Inflammatory macrophage (primary cell): ENCODE results near the gene GNA14.
"Not testable (repeated sequence)": the region's sequence is repeated elsewhere in the genome, so short reads cannot be mapped to it uniquely, and the experiment has no call there.

ENCODE experiments used
- DNase-seq, 2 donors: peaks; one replicate each; pipeline ENCODE4 v3.0.0-alpha.2; 2020 to 2022

Gene GNA14

GRCh38 chr9:77447646-77448045 lies 200.5 kb downstream of the GNA14 start:
- DNase-seq: no peak

DNA sequence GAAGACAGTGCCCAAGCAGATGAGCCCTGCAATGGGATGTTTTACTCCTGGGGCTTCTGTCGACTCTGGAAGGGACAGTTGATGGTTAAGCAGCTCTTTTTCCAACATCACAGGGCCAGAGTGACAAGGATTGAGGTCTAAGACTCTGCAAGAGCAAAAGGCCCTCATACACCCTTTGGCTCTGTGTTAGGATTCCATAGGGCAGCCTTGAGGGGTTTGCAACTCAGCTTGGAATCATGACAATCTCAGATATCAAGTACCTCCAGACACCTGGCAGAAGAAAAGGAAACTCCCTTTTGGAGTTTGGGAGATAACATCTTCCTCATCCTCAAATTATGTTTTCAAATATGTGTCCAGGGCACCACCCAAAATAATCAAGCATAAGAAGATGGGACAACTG lies 205.7 kb downstream of the GNA14 start:
- no peak for DNase-seq

- DNase-seq: peak in 1 of 2 donors; percentile 38
These were observed 207.0 kb downstream of the GNA14 start for GRCh38 chr9:77441124-77441523.

GRCh38 chr9:77440057-77440456 lies 208.1 kb downstream of the GNA14 start:
- no peak for DNase-seq

- DNase-seq: no peak
These were observed 209.5 kb downstream of the GNA14 start for GRCh38 chr9:77438653-77439052.

DNA sequence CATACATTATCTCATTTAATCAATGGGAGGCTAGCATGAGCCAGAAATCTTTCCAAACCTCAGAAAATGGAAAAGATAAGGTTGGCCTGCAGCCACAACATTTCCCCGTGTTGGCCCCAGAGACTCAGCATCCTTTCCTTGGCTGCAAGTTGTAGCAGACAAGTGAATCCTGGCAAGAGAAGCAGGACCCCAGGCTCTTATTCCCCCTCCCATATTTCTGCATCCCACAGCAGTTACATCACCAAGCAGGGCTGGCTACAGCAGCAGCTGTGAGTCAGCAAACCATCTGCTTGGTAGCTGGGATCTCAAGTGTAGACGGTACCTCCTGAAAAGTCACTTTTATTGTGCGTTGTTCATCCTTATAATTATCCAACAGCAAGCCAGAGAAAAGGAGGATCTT lies 212.4 kb downstream of the GNA14 start:
- no peak for DNase-seq

DNA sequence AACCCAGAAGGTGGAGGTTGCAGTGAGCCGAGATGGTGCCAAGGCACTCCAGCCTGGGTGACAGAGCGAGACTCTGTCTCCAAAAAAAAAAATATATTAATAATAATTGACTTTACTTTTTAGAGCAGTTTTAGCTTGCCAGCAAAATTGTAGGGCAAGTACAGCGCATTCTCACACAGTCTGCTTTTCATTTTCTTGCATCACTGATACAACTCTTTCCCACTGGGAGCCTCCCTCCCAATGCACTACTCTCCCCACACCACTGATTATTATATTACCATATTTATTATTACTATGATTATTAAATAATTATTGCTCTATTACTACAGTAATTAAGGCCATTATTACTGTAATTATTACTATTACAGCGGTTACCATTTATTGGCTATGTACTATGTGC lies 212.8 kb downstream of the GNA14 start:
- DNase-seq: no peak

DNA sequence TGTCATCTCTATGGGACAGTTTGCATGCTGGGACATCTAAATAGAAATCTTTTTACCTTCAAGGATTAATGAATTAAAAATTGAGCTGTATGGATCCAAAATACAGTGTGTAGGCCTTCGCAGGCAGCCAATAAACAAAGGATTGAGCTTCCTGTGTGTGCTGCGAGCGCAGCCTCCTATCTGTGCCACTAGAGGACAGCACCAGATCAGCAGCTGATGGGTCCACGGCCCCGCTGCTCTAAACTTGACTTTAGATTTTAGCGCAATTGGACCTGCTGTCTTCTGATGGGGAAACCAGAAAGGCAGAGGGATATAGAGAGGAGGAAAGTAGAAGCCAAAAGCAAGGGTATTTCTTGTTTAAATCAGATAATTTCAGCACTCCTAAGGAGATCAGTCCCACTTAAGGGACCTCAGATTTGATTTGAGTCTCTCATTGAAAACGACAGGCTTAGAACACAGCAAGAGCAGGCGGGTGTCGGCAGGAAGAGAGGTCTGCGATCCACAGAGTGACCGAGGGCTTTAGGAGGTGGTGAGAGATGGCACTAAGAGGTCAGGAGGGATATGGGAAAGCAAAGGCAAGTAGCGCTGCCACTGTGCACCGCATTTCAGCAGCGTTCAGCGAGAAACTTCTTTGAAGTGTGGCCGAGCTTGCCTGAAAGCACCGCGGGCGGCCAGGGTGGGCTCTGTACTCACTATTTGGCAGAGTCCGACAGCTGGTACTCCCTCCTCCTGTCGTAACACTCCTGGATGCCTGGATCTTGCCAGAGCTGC lies 214.3 kb downstream of the GNA14 start:
- peak; percentile 47 to 51 for DNase-seq

- no peak for DNase-seq
These were observed 216.1 kb downstream of the GNA14 start for GRCh38 chr9:77432053-77432452.

DNA sequence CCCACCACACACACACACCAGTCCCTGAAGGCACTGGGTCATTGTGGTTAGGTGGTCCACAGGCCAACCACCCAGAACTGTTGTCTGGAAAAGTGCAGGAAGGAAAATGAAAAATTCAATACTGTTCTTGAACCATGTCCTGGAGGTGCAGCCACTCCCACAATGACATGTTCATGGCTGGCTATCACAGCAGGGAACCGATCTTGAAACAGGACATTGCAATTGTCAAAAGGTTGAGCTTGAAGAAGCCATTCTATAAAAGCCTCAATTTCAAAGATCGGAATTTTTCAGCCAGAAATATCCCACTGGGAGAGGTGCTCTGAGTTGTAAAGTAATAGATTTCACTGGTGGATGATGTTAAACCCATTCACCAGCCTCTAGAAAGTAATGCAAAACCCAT lies 218.2 kb downstream of the GNA14 start:
- DNase-seq: no peak

DNA sequence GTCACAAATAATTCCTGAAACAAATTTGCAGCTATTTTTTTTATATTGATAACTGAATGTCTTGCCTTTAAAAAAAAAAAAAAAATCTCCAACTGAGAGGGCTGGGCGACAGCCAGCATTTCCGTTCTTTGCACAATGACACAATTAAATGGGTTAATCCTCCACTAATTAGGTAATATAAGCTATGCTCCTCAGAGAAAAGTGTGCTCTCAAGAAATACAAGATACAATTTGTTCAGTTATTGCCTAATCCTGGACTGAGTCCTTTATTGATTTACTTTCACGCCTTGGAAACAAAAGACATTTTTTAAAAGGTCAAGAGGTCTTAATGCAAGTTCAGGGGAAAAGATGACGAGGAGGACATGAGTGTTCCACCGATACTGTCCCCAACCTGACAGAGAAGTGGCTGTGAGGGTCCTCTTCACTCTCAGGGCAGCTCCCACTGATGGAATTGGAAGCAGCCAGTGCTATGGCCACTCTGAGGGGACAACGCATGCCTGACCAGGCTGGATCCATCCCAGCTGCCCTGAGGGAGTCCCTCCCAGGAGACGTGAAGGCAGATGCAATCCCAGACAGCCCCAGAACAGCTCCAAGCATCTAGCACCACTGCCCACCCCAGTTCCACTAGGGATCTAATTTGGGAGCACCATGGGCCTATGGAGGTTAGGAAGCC lies 220.7 kb downstream of the GNA14 start:
- no peak for DNase-seq

DNA sequence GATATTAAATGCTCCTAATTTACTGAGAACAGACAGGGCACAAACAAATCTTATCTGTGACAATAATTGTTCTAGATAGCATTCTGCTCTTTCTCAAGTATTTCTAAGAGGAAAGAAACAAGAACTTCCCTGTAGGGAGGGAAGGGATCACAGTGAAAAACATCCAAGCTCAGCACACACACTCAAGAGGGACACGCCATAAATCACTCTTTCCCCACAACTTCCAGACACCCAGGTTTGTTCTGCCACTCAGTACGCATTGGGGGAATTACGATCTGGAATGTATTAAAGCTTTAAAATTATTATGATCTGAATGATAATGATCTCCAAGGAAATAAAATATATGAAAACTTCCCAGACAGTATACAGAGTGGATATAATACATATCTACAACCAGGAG lies 221.4 kb downstream of the GNA14 start:
- DNase-seq: no peak

- no peak for DNase-seq
These were observed 223.1 kb downstream of the GNA14 start for GRCh38 chr9:77424993-77425392.

DNA sequence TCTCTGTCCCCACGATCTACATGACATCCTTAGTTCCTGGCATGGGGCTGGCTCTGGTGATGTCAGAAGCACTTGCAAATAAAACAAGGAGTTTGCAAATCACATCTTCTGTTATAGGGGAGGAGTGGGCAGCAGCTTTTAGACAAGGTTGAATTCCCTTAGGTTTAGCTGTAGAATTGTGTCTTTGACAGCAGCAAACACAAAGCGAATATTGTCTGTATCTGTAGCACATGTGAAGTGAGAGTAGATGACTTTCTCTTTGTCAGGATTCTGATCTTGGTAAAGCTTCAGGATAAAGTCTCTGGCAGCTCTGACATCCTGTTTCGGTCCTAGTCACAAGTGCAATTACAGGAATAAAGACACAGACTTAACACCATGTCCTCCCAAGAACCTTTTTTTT lies 224.3 kb downstream of the GNA14 start:
- DNase-seq: no peak

- DNase-seq: no peak
These were observed 225.2 kb downstream of the GNA14 start for GRCh38 chr9:77422969-77423368.

DNA sequence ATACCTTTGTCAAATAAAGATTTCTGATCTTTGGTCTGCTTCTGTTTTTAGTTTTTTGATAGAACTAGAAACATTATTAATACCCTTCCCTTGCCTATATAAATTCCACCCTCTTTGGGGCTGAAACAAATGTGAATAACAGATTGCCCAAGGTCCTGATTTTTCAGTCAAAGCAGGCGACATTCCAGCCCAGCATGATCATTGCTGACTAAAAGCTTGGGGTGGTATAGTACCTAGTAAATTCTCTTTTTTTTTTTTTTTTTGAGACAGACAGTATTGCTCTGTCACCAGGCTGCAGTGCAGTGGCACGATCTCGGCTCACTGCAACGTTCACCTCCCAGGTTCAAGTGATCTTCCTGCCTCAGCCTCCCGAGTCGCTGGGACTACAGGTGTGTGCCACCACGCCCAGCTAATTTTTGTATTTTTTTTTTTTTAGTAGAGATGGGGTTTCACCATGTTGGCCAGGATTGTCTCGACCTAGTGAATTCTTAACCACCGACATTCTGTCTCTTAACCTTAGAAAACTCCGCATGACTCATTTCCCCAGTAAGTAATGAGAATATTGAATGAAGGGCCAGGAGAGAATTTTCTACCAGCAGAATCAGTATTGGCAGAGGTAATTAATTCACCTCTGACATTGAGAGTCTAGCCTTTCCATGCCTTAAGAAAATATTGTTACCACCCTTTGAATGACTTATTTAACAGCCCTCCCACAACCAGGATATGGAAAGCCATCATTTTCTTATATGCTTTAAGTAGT lies 226.4 kb downstream of the GNA14 start:
- no peak for DNase-seq

DNA sequence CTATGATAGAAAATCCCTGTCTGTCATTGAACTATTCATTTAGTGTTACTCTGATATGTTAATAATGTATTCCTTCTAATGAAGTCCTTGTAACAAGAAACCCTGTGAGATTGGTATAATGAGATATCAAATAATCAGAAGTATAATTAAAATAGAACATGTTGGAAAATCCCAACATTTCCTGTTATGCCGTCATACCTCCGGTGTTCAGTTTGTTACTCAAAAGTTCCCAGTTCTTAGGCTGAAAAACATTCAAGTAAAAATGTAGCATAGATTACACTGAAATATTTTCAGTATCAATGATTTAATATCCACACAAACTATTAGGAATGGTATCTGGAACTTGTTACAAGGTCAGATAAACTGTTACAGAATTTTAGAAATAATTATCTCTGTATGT lies 227.5 kb downstream of the GNA14 start:
- no peak for DNase-seq

- DNase-seq: no peak
These were observed 229.9 kb downstream of the GNA14 start for GRCh38 chr9:77418226-77418625.

GRCh38 chr9:77417566-77417965 lies 230.6 kb downstream of the GNA14 start:
- DNase-seq: peak; percentile 46 to 85

GRCh38 chr9:77408521-77408920 lies 239.6 kb downstream of the GNA14 start:
- not testable (repeated sequence) for DNase-seq

DNA sequence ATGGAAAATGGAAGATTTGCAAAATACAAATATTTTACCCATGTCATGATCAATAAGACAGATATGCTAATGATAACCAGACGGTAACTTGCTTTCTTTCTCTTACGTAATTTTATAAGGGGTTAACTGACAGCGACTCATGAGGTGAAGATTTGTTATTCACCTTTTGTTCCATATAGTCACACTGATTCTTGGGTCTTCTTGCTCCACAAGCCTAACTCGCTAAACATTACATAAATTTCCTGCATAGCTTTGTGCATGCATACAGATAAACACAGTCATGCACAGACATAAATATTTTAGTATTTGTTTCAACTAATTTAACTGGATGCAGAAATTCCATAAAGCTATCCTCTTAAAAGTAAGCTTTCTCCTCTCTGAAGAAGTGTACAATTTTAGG lies 244.9 kb downstream of the GNA14 start:
- DNase-seq: no peak

GRCh38 chr9:77402286-77402685 lies 245.8 kb downstream of the GNA14 start:
- no peak for DNase-seq

DNA sequence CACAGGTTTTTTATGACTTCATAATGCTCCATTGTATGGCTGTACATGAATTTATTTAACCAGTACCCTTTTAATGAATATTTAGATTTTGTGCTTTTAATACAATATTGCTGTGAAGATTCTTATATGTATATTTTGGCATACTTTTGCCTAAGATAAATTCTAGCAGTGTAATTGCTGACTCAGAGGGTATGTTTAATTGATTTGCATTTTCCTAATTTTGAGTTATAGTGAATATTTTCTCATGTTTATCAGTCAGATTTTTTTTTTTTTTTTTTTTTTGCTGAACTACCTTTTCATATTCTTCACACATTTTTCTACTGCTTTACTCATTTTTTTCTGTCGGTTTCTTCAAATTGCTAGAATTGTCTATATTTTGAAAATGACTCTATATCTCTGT lies 248.2 kb downstream of the GNA14 start:
- DNase-seq: no peak

DNA sequence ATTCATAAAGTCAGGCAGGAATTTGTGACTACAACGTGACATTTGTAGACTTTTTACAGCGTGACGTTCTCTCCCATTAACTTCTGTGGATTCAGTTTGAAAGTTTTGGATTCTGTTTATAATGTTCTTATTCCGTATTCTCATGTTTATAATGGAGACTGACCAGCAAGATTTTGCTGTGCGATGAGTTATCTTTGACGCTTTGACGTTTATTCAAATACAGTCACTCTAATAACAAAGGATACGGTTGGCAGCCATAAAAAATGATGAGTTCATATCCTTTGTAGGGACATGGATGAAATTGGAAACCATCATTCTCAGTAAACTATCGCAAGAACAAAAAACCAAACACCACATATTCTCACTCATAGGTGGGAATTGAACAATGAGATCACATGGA lies 249.5 kb downstream of the GNA14 start:
- DNase-seq: not testable (repeated sequence)
